Neuronal stem cell (in vitro differentiated cells): Measurements from ENCODE around the gene TLCD3A.
"Not testable (repeated sequence)": the region's sequence is repeated elsewhere in the genome, so short reads cannot be mapped to it uniquely, and the experiment has no call there.

Experiments used
- DNase-seq: peaks from one replicate; pipeline ENCODE4 v3.0.0-alpha.2; 2013; ENCODE audit warnings: low spot score
- H2AFZ ChIP-seq: one replicate; pipeline ENCODE4 v1.6.1; 2013; ENCODE audit warnings: mild to moderate bottlenecking, low read length, inconsistent platforms
- H2AK5ac ChIP-seq: 2 replicates; pipeline ENCODE4 v1.6.1; 2013; ENCODE audit warnings: low read depth, mild to moderate bottlenecking, inconsistent platforms, low read length, moderate library complexity, mixed read lengths
- H2BK120ac ChIP-seq: 2 replicates; pipeline ENCODE4 v1.6.1; 2013; ENCODE audit warnings: low read depth, mild to moderate bottlenecking, inconsistent platforms, low read length, moderate library complexity, mixed read lengths
- H2BK12ac ChIP-seq: one replicate; pipeline ENCODE4 v1.6.1; 2013; ENCODE audit warnings: low read length, inconsistent platforms
- H2BK15ac ChIP-seq: 2 replicates; pipeline ENCODE4 v1.6.1; 2013; ENCODE audit warnings: mild to moderate bottlenecking, low read length, inconsistent platforms, mixed read lengths
- H2BK5ac ChIP-seq: one replicate; pipeline ENCODE4 v1.6.1; 2013; ENCODE audit warnings: inconsistent platforms, mild to moderate bottlenecking, low read length, moderate library complexity
- H3K14ac ChIP-seq: one replicate; pipeline ENCODE4 v1.6.1; 2013; ENCODE audit warnings: low read length, inconsistent platforms
- H3K18ac ChIP-seq: 2 replicates; pipeline ENCODE4 v1.6.1; 2013; ENCODE audit warnings: low read length, inconsistent platforms
- H3K23ac ChIP-seq: 2 replicates; pipeline ENCODE4 v1.6.1; 2013; ENCODE audit warnings: low read depth, mild to moderate bottlenecking, mixed read lengths, low read length, inconsistent platforms; ENCODE audit not compliant: poor library complexity
- H3K27ac ChIP-seq: replicated peaks from 3 replicates; pipeline ENCODE4 v1.5.1; 2013; ENCODE audit warnings: low read length, inconsistent platforms
- H3K27me3 ChIP-seq, 3 experiments: 2 replicates each; pipeline ENCODE4 v1.6.1; 2013; ENCODE audit warnings: low read length in 3 of 3, mild to moderate bottlenecking in 2 of 3, inconsistent platforms in 1 of 3, low read depth in 1 of 3, mixed read lengths in 1 of 3, moderate library complexity in 1 of 3; ENCODE audit not compliant: control insufficient read depth in 3 of 3, insufficient read depth in 3 of 3
- H3K36me3 ChIP-seq, 2 donors: replicated peaks in 1 of 2; 2 replicates each; pipeline ENCODE4 v1.6.1; 2013; ENCODE audit warnings: low read length in 2 of 2; ENCODE audit not compliant: control insufficient read depth in 2 of 2, insufficient read depth in 2 of 2
- H3K4ac ChIP-seq: 2 replicates; pipeline ENCODE4 v1.6.1; 2013; ENCODE audit warnings: inconsistent platforms, mild to moderate bottlenecking, low read length, moderate library complexity
- H3K4me1 ChIP-seq, 2 donors: 1 replicate in 1 of 2; 2 replicates in 1 of 2; pipeline ENCODE4 v1.6.1; 2013; ENCODE audit warnings: low read length in 2 of 2, low read depth in 1 of 2; ENCODE audit not compliant: control insufficient read depth in 2 of 2, insufficient read depth in 1 of 2
- H3K4me2 ChIP-seq: one replicate; pipeline ENCODE4 v1.6.1; 2013; ENCODE audit warnings: mild to moderate bottlenecking, low read length, inconsistent platforms; ENCODE audit not compliant: insufficient read depth, poor library complexity, severe bottlenecking
- H3K4me3 ChIP-seq, 2 donors: 2 replicates each; pipeline ENCODE4 v1.5.1; 2013; ENCODE audit warnings: low read length in 2 of 2, mild to moderate bottlenecking in 2 of 2, inconsistent platforms in 1 of 2, moderate library complexity in 1 of 2
- H3K79me1 ChIP-seq: one replicate; pipeline ENCODE4 v1.6.1; 2013; ENCODE audit warnings: low read depth, mild to moderate bottlenecking, inconsistent platforms, low read length, moderate library complexity
- H3K9ac ChIP-seq: one replicate; pipeline ENCODE4 v1.6.1; 2013; ENCODE audit warnings: mild to moderate bottlenecking, low read depth, low read length, inconsistent platforms; ENCODE audit not compliant: poor library complexity
- H3K9me3 ChIP-seq, 2 donors: replicated peaks in 1 of 2; 2 replicates each; pipeline versions ENCODE3 to v1.6.1; 2013; ENCODE audit warnings: low read length in 2 of 2, mild to moderate bottlenecking in 2 of 2, inconsistent platforms in 1 of 2, low read depth in 1 of 2, mixed read lengths in 1 of 2, moderate library complexity in 1 of 2; ENCODE audit not compliant: control insufficient read depth in 2 of 2, insufficient read depth in 1 of 2
- H4K8ac ChIP-seq: one replicate; pipeline ENCODE4 v1.6.1; 2013; ENCODE audit warnings: low read depth, mild to moderate bottlenecking, inconsistent platforms, low read length, moderate library complexity
- H4K91ac ChIP-seq: one replicate; pipeline ENCODE4 v1.6.1; 2013; ENCODE audit warnings: low read length, low read depth, mild to moderate bottlenecking, inconsistent platforms; ENCODE audit not compliant: poor library complexity
- WGBS, 2 donors: extraction: QIAGEN DNeasy Blood & Tissue Kit; methylation state at CpG; one replicate each; pipeline ENCODE4 v1.1.7; 2013; ENCODE audit warnings: missing lambda C conversion rate in 2 of 2, mixed read lengths in 1 of 2; ENCODE audit not compliant: insufficient read length in 2 of 2, insufficient replicate concordance in 1 of 2; ENCODE audit errors: extremely low coverage in 2 of 2; 5-methylcytosine and 5-hydroxymethylcytosine counted together

The TLCD3A gene

GRCh38 chr17:698096-698495, 34.3 kb upstream of the TLCD3A start:
- not testable (repeated sequence) for H3K27me3 ChIP-seq, H3K79me1 ChIP-seq, H4K8ac ChIP-seq, H2BK12ac ChIP-seq, H3K23ac ChIP-seq, H3K14ac ChIP-seq, H2AFZ ChIP-seq, H3K27ac ChIP-seq, H4K91ac ChIP-seq, H3K9ac ChIP-seq, DNase-seq, H3K4me3 ChIP-seq, H3K4ac ChIP-seq, H3K18ac ChIP-seq, H3K4me2 ChIP-seq, H2AK5ac ChIP-seq, H2BK15ac ChIP-seq, H2BK120ac ChIP-seq, H3K4me1 ChIP-seq, H3K9me3 ChIP-seq, H2BK5ac ChIP-seq
- no CpG with 5 or more reads among the region's 2 CpGs for WGBS, 2 donors
- peaks cover 13 to 76% of the 10 kb centered on the region in 2 donors for H3K36me3 ChIP-seq

DNA sequence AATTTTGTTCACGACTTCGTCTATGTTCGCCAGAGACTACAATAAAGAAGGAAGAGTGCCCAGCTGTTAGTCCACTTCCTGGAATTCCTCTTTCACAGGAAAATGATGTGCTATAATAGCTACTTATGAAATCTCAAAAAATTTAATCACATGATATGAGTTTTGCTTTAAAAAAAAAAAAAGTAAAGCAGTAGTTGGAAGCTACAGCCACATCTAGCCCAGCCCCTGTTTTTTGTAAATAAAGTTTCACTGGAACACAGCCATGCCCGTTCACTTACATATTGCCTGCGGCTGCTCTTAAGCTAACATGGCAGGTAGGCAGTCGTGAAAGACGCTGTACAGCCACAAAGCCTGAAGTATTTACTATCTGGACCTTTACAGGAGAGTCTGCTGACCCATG, 33.1 kb upstream of the TLCD3A start:
- Histone ChIP-seq H3K4me2 (no peak overlapping the region), H2AK5ac (no peak overlapping the region), H3K9me3 (no peaks in the 10 kb centered on the region), H2BK15ac (no peak overlapping the region), H4K91ac (no peak overlapping the region), H3K27me3 (no peaks in the 10 kb centered on the region), H2BK120ac (no peak overlapping the region), H2AFZ (no peak overlapping the region), H3K9ac (no peak overlapping the region), H2BK5ac (no peak overlapping the region), H3K4me1 (no peaks in the 10 kb centered on the region), H2BK12ac (no peak overlapping the region), H3K79me1 (no peaks in the 10 kb centered on the region), H3K4me3 (no peak overlapping the region), H3K14ac (no peak overlapping the region), H3K36me3 (peaks cover 15 to 66% of the 10 kb centered on the region in 2 donors), H4K8ac (no peak overlapping the region), H3K18ac (no peak overlapping the region), H3K23ac (no peak overlapping the region), H3K27ac (no peak overlapping the region), H3K4ac (no peak overlapping the region)
- WGBS, 2 donors: no CpG with 5 or more reads among the region's 7 CpGs
- no peak for DNase-seq

- Histone ChIP-seq H3K23ac (no peak overlapping the region), H2BK15ac (no peak overlapping the region), H3K79me1 (no peaks in the 10 kb centered on the region), H2AFZ (no peak overlapping the region), H3K4me2 (no peak overlapping the region), H4K91ac (no peak overlapping the region), H3K4me1 (no peaks in the 10 kb centered on the region), H2BK120ac (no peak overlapping the region), H3K9me3 (no peaks in the 10 kb centered on the region), H2BK5ac (no peak overlapping the region), H3K4ac (no peak overlapping the region), H2BK12ac (no peak overlapping the region), H2AK5ac (no peak overlapping the region), H3K18ac (no peak overlapping the region), H3K4me3 (no peak overlapping the region), H3K27ac (no peak overlapping the region), H4K8ac (no peak overlapping the region), H3K27me3 (no peaks in the 10 kb centered on the region), H3K9ac (no peak overlapping the region), H3K14ac (no peak overlapping the region), H3K36me3 (peaks cover 10 to 58% of the 10 kb centered on the region in 2 donors)
- no peak for DNase-seq
- WGBS, 2 donors: no CpG with 5 or more reads among the region's 1 CpG
These were observed 31.8 kb upstream of the TLCD3A start for GRCh38 chr17:700504-701094.

DNA sequence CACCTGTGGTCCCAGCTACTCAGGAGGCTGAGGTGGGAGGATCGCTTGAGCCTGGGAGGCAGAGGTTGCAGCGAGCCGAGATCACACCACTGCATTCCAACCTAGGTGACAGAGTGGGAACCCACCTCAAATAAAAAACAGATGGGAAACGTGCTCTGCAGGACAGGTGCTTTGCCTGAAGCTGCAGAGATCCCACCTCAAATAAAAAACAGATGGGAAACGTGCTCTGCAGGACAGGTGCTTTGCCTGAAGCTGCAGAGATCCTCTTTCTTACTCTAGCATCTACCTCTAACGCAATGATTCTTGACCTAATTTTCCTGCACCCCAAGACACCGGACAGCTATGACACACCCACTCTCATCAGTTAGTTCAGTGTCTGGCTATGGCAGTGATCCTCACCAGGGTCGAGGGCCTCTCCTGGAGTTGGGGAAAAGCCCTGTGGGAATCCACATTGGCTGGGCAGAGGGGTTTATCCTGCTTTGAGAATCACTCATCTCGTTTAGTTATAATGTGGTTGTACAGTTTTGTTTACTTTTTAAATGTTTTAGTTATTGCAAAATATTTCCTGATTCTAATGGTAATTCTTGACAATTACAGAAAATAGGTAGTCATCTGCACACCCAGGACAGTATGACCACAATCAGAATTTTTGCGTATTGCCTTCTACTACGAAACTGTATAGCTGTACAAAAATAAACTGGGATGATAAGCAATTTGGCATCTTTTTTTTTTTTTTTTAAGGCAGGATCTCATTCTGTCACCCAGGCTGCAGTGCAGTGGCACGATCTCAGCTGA, 29.1 kb upstream of the TLCD3A start:
- no peak overlapping the region for H3K27ac ChIP-seq
- no peak overlapping the region for H2AFZ ChIP-seq
- H3K79me1 ChIP-seq: no peaks in the 10 kb centered on the region
- no peaks in the 10 kb centered on the region for H3K9me3 ChIP-seq
- H2BK15ac ChIP-seq: no peak overlapping the region
- no peak overlapping the region for H3K4me3 ChIP-seq
- H2BK120ac ChIP-seq: no peak overlapping the region
- no peak overlapping the region for H3K23ac ChIP-seq
- no peak overlapping the region for H2BK12ac ChIP-seq
- peaks cover 0 to 5% of the 10 kb centered on the region in 2 donors for H3K4me1 ChIP-seq
- H3K36me3 ChIP-seq: peaks cover 8 to 48% of the 10 kb centered on the region in 2 donors
- WGBS, 2 donors: no CpG with 5 or more reads among the region's 12 CpGs
- H4K8ac ChIP-seq: no peak overlapping the region
- H2AK5ac ChIP-seq: no peak overlapping the region
- DNase-seq: no peak
- no peak overlapping the region for H3K14ac ChIP-seq
- no peak overlapping the region for H3K4me2 ChIP-seq
- no peaks in the 10 kb centered on the region for H3K27me3 ChIP-seq
- no peak overlapping the region for H4K91ac ChIP-seq
- no peak overlapping the region for H2BK5ac ChIP-seq
- H3K18ac ChIP-seq: no peak overlapping the region
- H3K9ac ChIP-seq: no peak overlapping the region
- no peak overlapping the region for H3K4ac ChIP-seq
